Transverse colon (tissue), 4 donors: Measurements from ENCODE around the gene PRDX3. TPM values are rescaled to one million over a fixed set of nuclear protein-coding genes. Genes with fewer than 3 reads are reported as not detected.

Experiments
- DNase-seq: peaks from one replicate; pipeline ENCODE4 v3.0.0-alpha.2; 2019
- H3K27ac ChIP-seq, 4 donors: fragments of 200-600 bp; sonication (generic); 2 replicates each; pipeline ENCODE4 v1.5.1; 2016 to 2018; ENCODE audit warnings: inconsistent platforms in 4 of 4
- H3K27me3 ChIP-seq: fragments of 200-600 bp; sonication (generic); 2 replicates; pipeline ENCODE4 v1.5.1; 2017; ENCODE audit warnings: inconsistent platforms
- H3K36me3 ChIP-seq, 4 donors: fragments of 200-600 bp; sonication (generic); 2 replicates each; pipeline ENCODE4 v1.5.1; 2017 to 2019; ENCODE audit warnings: inconsistent platforms in 4 of 4
- H3K4me1 ChIP-seq, 4 donors: fragments of 200-600 bp; sonication (generic); 2 replicates each; pipeline ENCODE4 v1.5.1; 2017 to 2020; ENCODE audit warnings: inconsistent platforms in 4 of 4
- H3K4me3 ChIP-seq, 4 donors: fragments of 200-600 bp; sonication (generic); 1 replicate in 1 of 4; 2 replicates in 3 of 4; pipeline versions ENCODE4 v1.5.1 to v1.6.1; 2017 to 2019; ENCODE audit warnings: inconsistent platforms in 4 of 4
- H3K9me3 ChIP-seq, 2 donors: fragments of 200-600 bp; sonication (generic); 2 replicates each; pipeline ENCODE4 v1.5.1; 2017 to 2019; ENCODE audit warnings: inconsistent platforms in 2 of 2
- CTCF ChIP-seq, 5 experiments: fragments of 200-600 bp in 3 of 5; fragments of 450-650 bp in 2 of 5; sonication (generic) in 3 of 5; IDR thresholded peaks; 1 replicate in 2 of 5; 2 replicates in 3 of 5; pipeline ENCODE4 v1.5.1; 2016 to 2017; ENCODE audit warnings: antibody characterized with exemption in 5 of 5, inconsistent platforms in 3 of 5, mild to moderate bottlenecking in 2 of 5, moderate library complexity in 1 of 5
- EP300 ChIP-seq: sonication (generic); formaldehyde crosslinking; IDR thresholded peaks from one replicate; pipeline ENCODE4 v1.6.1; 2017; ENCODE audit warnings: antibody characterized with exemption, low read depth
- POLR2A ChIP-seq: fragments of 450-650 bp; IDR thresholded peaks from one replicate; pipeline ENCODE4 v1.6.1; 2016; ENCODE audit warnings: antibody characterized with exemption, mild to moderate bottlenecking, moderate library complexity
- POLR2AphosphoS5 ChIP-seq, 3 donors: sonication (generic); formaldehyde crosslinking; IDR thresholded peaks; one replicate each; pipeline ENCODE4 v1.6.1; 2016; ENCODE audit warnings: antibody characterized with exemption in 3 of 3
- WGBS, 2 donors: methylation state at CpG; one replicate each; pipeline ENCODE4 v1.1.5; 2018; ENCODE audit warnings: low coverage in 1 of 2; 5-methylcytosine and 5-hydroxymethylcytosine counted together
- in situ Hi-C, 4 donors: fragments of 200-750 bp; cut with MboI; loops; one replicate each; pipeline versions ENCODE4 v1.15.0 to v1.15.1; 2017; ENCODE audit warnings: low sequenced_read_pairs in 3 of 4, low pct_ligation_motif_present in 1 of 4, low pct_unique_long_range_greater_than_20kb in 1 of 4
- intact Hi-C: fragments of 100-400 bp; cut with DNase I; formaldehyde crosslinking; loops from one replicate; pipeline ENCODE4 v1.15.1; 2023; ENCODE audit warnings: low total_unique reads
- total RNA-seq, 4 donors: library from RNA; depleted of rRNA; stranded (reverse); fragments of >200 nt; gene quantifications; one replicate each; pipeline ENCODE4 v1.1.0, GENCODE V29; 2016

The PRDX3 gene
- total RNA-seq, 4 donors from 2014 or later: 24.7 to 141 (median 78.9) TPM

GRCh38 chr10:119177708-119178371 lies 772 bp downstream of the PRDX3 start:
- TF ChIP-seq EP300: no peak
- no peak for TF ChIP-seq POLR2AphosphoS5 (IDR thresholded peaks at IDR 0.05)
- no peak for TF ChIP-seq CTCF (IDR thresholded peaks at IDR 0.05)
- no peak for TF ChIP-seq POLR2A
- peak overlapping the region; percentile 51 to 84 (median 78) for H3K4me3 ChIP-seq
- no peaks in the 10 kb centered on the region for H3K9me3 ChIP-seq
- peaks cover 0 to 7% (median 0%) of the 10 kb centered on the region in 4 donors for H3K36me3 ChIP-seq
- 15 to 33% methylated on average over 1 to 21 of the region's 21 CpGs for WGBS, 2 donors
- H3K27me3 ChIP-seq: no peaks in the 10 kb centered on the region
- DNase-seq: no peak
- intact Hi-C loops: no loop called here
- peaks cover 15 to 31% (median 23%) of the 10 kb centered on the region in 4 donors for H3K4me1 ChIP-seq
- peak overlapping the region; percentile 88 to 94 (median 90) for H3K27ac ChIP-seq
- in situ Hi-C loops: no loop called here

DNA sequence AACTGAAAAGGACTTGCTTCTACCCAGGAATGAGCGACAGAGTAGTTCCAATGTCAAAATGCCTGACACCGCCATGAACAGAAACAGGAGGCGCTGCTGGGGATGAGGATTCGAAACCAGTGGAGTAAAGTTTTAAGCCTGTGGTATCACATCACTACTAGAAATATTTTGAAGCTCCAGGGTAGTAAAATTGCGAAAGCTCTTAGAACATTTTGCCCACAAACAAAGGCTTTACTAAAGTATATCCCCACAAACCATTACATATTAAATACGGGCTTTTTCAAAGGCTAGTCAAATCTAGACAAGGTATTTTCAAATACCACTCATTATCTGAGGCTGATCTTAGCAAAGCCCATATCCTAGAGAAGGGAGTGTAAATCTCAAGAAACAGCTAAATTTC lies 2.4 kb downstream of the PRDX3 start:
- DNase-seq: no peak
- Histone ChIP-seq H3K4me1 (peaks cover 15 to 31% (median 23%) of the 10 kb centered on the region in 4 donors), H3K9me3 (no peaks in the 10 kb centered on the region), H3K36me3 (peaks cover 0 to 19% (median 9%) of the 10 kb centered on the region in 4 donors), H3K27ac (peak overlapping the region in 1 of 4 donors; percentile 94), H3K27me3 (no peaks in the 10 kb centered on the region), H3K4me3 (no peak overlapping the region)
- TF ChIP-seq POLR2A (no peak), CTCF (IDR thresholded peaks at IDR 0.05) (no peak), POLR2AphosphoS5 (IDR thresholded peaks at IDR 0.05) (no peak), EP300 (no peak)
- in situ Hi-C loops: no loop called here
- WGBS, 2 donors: 80 to 83% methylated on average over 2 to 6 of the region's 6 CpGs
- intact Hi-C loops: no loop called here

GRCh38 chr10:119174109-119174508 lies 4.5 kb downstream of the PRDX3 start:
- peaks cover 11 to 27% (median 22%) of the 10 kb centered on the region in 4 donors for H3K4me1 ChIP-seq
- in situ Hi-C loops: no loop called here
- intact Hi-C loops: no loop called here
- no peak overlapping the region for H3K4me3 ChIP-seq
- TF ChIP-seq EP300 (no peak), CTCF (IDR thresholded peaks at IDR 0.05) (no peak), POLR2A (no peak), POLR2AphosphoS5 (IDR thresholded peaks at IDR 0.05) (no peak)
- peaks cover 0 to 34% (median 14%) of the 10 kb centered on the region in 4 donors for H3K36me3 ChIP-seq
- no peaks in the 10 kb centered on the region for H3K27me3 ChIP-seq
- WGBS, 2 donors: 61 to 80% methylated on average over 2 of the region's 2 CpGs
- no peak for DNase-seq
- no peak overlapping the region for H3K27ac ChIP-seq
- no peaks in the 10 kb centered on the region for H3K9me3 ChIP-seq

DNA sequence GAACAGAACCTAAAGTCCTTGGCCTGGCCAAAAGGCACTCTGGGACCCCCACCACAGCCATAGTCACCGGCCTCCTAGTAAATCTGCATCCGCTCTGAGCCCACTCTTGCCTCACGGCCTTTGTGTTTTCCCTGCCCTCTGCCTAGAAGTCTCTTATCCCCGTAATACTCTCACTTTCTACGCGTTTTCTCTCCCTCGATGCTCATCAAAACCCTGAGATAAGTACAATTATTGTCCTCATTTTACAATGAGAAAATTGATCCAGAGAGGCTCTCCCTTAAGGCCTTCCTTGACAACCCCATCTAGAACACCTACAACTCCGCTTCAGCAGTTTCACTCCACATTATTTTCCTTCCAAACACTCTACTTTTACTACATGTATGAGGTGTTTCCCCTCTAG lies 11.6 kb downstream of the PRDX3 start:
- peaks cover 0 to 16% (median 13%) of the 10 kb centered on the region in 4 donors for H3K4me1 ChIP-seq
- in situ Hi-C loops: no loop called here
- peak overlapping the region in 2 of 4 donors; percentile 89 to 94 for H3K27ac ChIP-seq
- TF ChIP-seq POLR2AphosphoS5 (IDR thresholded peaks at IDR 0.05): no peak
- no peak for TF ChIP-seq CTCF (IDR thresholded peaks at IDR 0.05)
- no peak for TF ChIP-seq POLR2A
- TF ChIP-seq EP300: no peak
- H3K27me3 ChIP-seq: no peaks in the 10 kb centered on the region
- DNase-seq: no peak
- 83 to 86% methylated on average over 8 of the region's 8 CpGs for WGBS, 2 donors
- no peak overlapping the region for H3K4me3 ChIP-seq
- peaks cover 0 to 31% (median 13%) of the 10 kb centered on the region in 4 donors for H3K36me3 ChIP-seq
- intact Hi-C loops: no loop called here
- no peaks in the 10 kb centered on the region for H3K9me3 ChIP-seq
